ENCODE data around the gene HMGN1.
A peak's percentile ranks its signal among the peaks of the same experiment; 100 is the strongest.

The HMGN1 gene

DNA sequence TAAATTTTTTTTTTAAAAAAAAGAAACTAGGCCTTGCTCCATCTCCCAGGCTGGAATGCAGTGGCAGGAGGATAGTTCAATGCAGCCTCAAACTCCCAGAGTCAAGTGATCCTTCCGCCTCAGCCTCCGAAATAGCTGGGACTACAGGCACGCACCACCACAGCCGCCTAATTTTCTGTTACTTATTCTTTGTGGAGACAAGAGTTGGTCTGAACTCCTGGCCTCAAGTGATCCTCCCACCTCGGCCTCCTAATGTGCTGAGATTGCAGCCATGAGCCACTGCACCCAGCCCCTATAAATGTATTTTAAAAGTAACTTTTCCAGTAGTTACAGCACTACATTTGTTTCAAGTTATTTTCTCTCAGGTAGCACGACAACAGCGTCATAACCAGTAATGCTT lies 37.7 kb downstream of the HMGN1 start:
- Histone ChIP-seq H3K27me3 (ENCODE audit: insufficient read depth, low read length, poor library complexity, severe bottlenecking) (no peaks in the 10 kb centered on the region), H2AFZ (ENCODE audit: low read length) (no peak overlapping the region), H3K4me1 (ENCODE audit: insufficient read depth, low read length, poor library complexity, severe bottlenecking) (peaks cover 19% of the 10 kb centered on the region), H4K20me1 (ENCODE audit: insufficient read depth, low read length, poor library complexity, severe bottlenecking) (peaks cover 56% of the 10 kb centered on the region), H3K79me2 (ENCODE audit: insufficient read depth, low read length) (peaks cover 66% of the 10 kb centered on the region), H3K4me2 (ENCODE audit: low read depth, low read length, poor library complexity, severe bottlenecking) (peak overlapping the region; percentile 99), H3K9me3 (ENCODE audit: insufficient read depth, low read depth, low read length) (no peaks in the 10 kb centered on the region), H3F3A (ENCODE audit: low read depth) (no peaks in the 10 kb centered on the region), H3K9ac (ENCODE audit: low read depth, low read length, poor library complexity, severe bottlenecking) (peak overlapping the region; percentile 52), H3K36me3 (ENCODE audit: insufficient read depth, low read length) (peaks cover 5% of the 10 kb centered on the region; the same call in 1 of the 2 replicates), H3K4me3 (ENCODE audit: low read length, poor library complexity, severe bottlenecking) (peak overlapping the region; percentile 91), H3K9me2 (replicated peaks; ENCODE audit: low read depth, low read length) (no peaks in the 10 kb centered on the region)
- TF ChIP-seq, protein P1, sequence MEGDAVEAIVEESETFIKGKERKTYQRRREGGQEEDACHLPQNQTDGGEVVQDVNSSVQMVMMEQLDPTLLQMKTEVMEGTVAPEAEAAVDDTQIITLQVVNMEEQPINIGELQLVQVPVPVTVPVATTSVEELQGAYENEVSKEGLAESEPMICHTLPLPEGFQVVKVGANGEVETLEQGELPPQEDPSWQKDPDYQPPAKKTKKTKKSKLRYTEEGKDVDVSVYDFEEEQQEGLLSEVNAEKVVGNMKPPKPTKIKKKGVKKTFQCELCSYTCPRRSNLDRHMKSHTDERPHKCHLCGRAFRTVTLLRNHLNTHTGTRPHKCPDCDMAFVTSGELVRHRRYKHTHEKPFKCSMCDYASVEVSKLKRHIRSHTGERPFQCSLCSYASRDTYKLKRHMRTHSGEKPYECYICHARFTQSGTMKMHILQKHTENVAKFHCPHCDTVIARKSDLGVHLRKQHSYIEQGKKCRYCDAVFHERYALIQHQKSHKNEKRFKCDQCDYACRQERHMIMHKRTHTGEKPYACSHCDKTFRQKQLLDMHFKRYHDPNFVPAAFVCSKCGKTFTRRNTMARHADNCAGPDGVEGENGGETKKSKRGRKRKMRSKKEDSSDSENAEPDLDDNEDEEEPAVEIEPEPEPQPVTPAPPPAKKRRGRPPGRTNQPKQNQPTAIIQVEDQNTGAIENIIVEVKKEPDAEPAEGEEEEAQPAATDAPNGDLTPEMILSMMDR (conservative IDR thresholded peaks at IDR 0.05; ENCODE audit: low read length) = no peak
- no peak for TF ChIP-seq EZH2phosphoT487 (IDR thresholded peaks at IDR 0.05; ENCODE audit: borderline replicate concordance)

DNA sequence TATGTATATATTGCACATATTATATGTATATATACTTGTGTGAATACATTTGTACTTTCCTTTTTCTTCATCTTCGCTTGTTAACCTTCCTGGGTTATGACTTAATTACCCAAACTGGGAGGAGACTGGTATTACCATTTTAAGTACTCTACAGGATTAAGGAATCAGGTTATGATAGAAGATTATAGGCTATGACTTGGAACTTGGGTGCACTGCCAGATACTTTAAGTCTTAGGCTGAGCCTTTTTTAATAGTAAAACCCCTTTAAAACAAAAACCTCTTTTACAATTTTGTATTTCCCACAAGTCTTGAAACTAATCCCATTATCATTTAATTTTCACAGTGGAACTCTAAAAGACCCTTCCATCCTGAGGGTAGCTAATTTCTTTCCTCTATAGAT lies 41.4 kb downstream of the HMGN1 start:
- no peaks in the 10 kb centered on the region for H3K9me3 ChIP-seq (ENCODE audit: insufficient read depth, low read depth, low read length)
- no peak overlapping the region for H2AFZ ChIP-seq (ENCODE audit: low read length)
- H3K79me2 ChIP-seq (ENCODE audit: insufficient read depth, low read length) = peaks cover 58% of the 10 kb centered on the region
- TF ChIP-seq, protein P1 (conservative IDR thresholded peaks at IDR 0.05; ENCODE audit: low read length) = no peak
- TF ChIP-seq EZH2phosphoT487 (IDR thresholded peaks at IDR 0.05; ENCODE audit: borderline replicate concordance) = no peak
- H3K9ac ChIP-seq (ENCODE audit: low read depth, low read length, poor library complexity, severe bottlenecking) = no peak overlapping the region
- no peaks in the 10 kb centered on the region for H3K9me2 ChIP-seq (replicated peaks; ENCODE audit: low read depth, low read length)
- H3K27me3 ChIP-seq (ENCODE audit: insufficient read depth, low read length, poor library complexity, severe bottlenecking) = no peaks in the 10 kb centered on the region
- H3F3A ChIP-seq (ENCODE audit: low read depth) = no peaks in the 10 kb centered on the region
- peaks cover 14% of the 10 kb centered on the region; the same call in 1 of the 2 replicates for H3K36me3 ChIP-seq (ENCODE audit: insufficient read depth, low read length)
- H4K20me1 ChIP-seq (ENCODE audit: insufficient read depth, low read length, poor library complexity, severe bottlenecking) = peaks cover 62% of the 10 kb centered on the region
- H3K4me3 ChIP-seq (ENCODE audit: low read length, poor library complexity, severe bottlenecking) = no peak overlapping the region
- H3K4me2 ChIP-seq (ENCODE audit: low read depth, low read length, poor library complexity, severe bottlenecking) = peak overlapping the region; percentile 26
- peaks cover 14% of the 10 kb centered on the region for H3K4me1 ChIP-seq (ENCODE audit: insufficient read depth, low read length, poor library complexity, severe bottlenecking)

DNA sequence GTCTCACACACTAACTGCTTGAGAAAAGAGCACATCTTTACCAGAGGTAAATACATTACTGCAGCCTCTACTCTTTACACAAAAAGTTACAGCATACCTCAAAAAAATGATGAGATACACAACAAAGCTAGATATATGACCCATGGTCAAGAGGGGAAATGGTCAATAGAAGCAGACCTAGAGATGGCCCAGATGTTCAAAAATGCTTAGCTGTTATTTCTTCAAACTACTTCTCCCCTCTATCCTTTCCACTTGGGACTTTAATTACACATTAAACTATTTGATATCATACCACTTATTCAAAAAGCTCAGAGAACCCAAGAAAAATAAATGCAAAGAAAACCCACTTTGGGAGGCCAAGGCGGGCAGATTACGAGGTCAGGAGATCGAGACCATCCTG lies 48.3 kb downstream of the HMGN1 start:
- no peak for TF ChIP-seq EZH2phosphoT487 (IDR thresholded peaks at IDR 0.05; ENCODE audit: borderline replicate concordance)
- TF ChIP-seq, protein P1 (conservative IDR thresholded peaks at IDR 0.05; ENCODE audit: low read length) = no peak
- H3F3A ChIP-seq (ENCODE audit: low read depth) = no peaks in the 10 kb centered on the region
- no peak overlapping the region for H2AFZ ChIP-seq (ENCODE audit: low read length)
- H3K4me2 ChIP-seq (ENCODE audit: low read depth, low read length, poor library complexity, severe bottlenecking) = no peak overlapping the region
- H3K9ac ChIP-seq (ENCODE audit: low read depth, low read length, poor library complexity, severe bottlenecking) = no peak overlapping the region
- H4K20me1 ChIP-seq (ENCODE audit: insufficient read depth, low read length, poor library complexity, severe bottlenecking) = peaks cover 46% of the 10 kb centered on the region
- H3K79me2 ChIP-seq (ENCODE audit: insufficient read depth, low read length) = peaks cover 61% of the 10 kb centered on the region
- H3K27me3 ChIP-seq (ENCODE audit: insufficient read depth, low read length, poor library complexity, severe bottlenecking) = no peaks in the 10 kb centered on the region
- no peaks in the 10 kb centered on the region; the same call in 1 of the 2 replicates for H3K9me3 ChIP-seq (ENCODE audit: insufficient read depth, low read depth, low read length)
- no peaks in the 10 kb centered on the region for H3K9me2 ChIP-seq (replicated peaks; ENCODE audit: low read depth, low read length)
- peaks cover 5% of the 10 kb centered on the region for H3K4me1 ChIP-seq (ENCODE audit: insufficient read depth, low read length, poor library complexity, severe bottlenecking)
- no peak overlapping the region for H3K4me3 ChIP-seq (ENCODE audit: low read length, poor library complexity, severe bottlenecking)
- peaks cover 62% of the 10 kb centered on the region for H3K36me3 ChIP-seq (ENCODE audit: insufficient read depth, low read length)

All from Loucy (cell line).